Stimulated activated CD4-positive, alpha-beta T cell treated with anti-CD3 and anti-CD28 coated beads, Interleukin-15, amount 100 ng/mL, for 48 hours (primary cell): ENCODE data around the gene UNKL.

ENCODE experiments used
- DNase-seq, 2 donors: peaks; one replicate each; pipeline ENCODE4 v3.0.0-alpha.2; 2020; ENCODE audit warnings: low read depth in 2 of 2

UNKL gene

GRCh38 chr16:1325673-1326371 lies 88.7 kb downstream of the UNKL start:
- no peak for DNase-seq

- DNase-seq = no peak
These were observed 89.2 kb downstream of the UNKL start for GRCh38 chr16:1325261-1325660.

GRCh38 chr16:1324286-1324826 lies 90.1 kb downstream of the UNKL start:
- DNase-seq = no peak

- DNase-seq = no peak
These were observed 90.9 kb downstream of the UNKL start for GRCh38 chr16:1323296-1324239.

GRCh38 chr16:1322407-1322806 lies 92.1 kb downstream of the UNKL start:
- no peak for DNase-seq

GRCh38 chr16:1320658-1321240 lies 93.8 kb downstream of the UNKL start:
- no peak for DNase-seq

- DNase-seq = no peak
These were observed 94.4 kb downstream of the UNKL start for GRCh38 chr16:1320097-1320496.

GRCh38 chr16:1319041-1319440 lies 95.5 kb downstream of the UNKL start:
- DNase-seq = no peak

- no peak for DNase-seq
These were observed 96.3 kb downstream of the UNKL start for GRCh38 chr16:1318268-1318545.

GRCh38 chr16:1317479-1318267 lies 96.8 kb downstream of the UNKL start:
- no peak for DNase-seq

GRCh38 chr16:1316033-1316405 lies 98.5 kb downstream of the UNKL start:
- DNase-seq = no peak

- DNase-seq = no peak
These were observed 99.1 kb downstream of the UNKL start for GRCh38 chr16:1315081-1316032.

GRCh38 chr16:1314399-1315068 lies 100.0 kb downstream of the UNKL start:
- DNase-seq = no peak

GRCh38 chr16:1313721-1314369 lies 100.7 kb downstream of the UNKL start:
- DNase-seq = no peak
